Smooth muscle cell (in vitro differentiated cells): ENCODE data around the gene TNS1. TPM values are rescaled to one million over a fixed set of nuclear protein-coding genes. Genes with fewer than 3 reads are reported as not detected.
"Not testable (repeated sequence)": the region's sequence is repeated elsewhere in the genome, so short reads cannot be mapped to it uniquely, and the experiment has no call there.

Experiments used
- DNase-seq: peaks from one replicate; lab custom pipeline; 2025; ENCODE audit not compliant: unreplicated experiment; lab: John Stamatoyannopoulos, UW
- H2AFZ ChIP-seq: fragments of 200-600 bp; sonication (generic); 2 replicates; pipeline ENCODE4 v1.6.0; 2016; ENCODE audit warnings: antibody characterized with exemption, low read depth, mild to moderate bottlenecking
- H3F3A ChIP-seq: fragments of 200-600 bp; sonication (generic); 2 replicates; pipeline ENCODE4 v1.6.0; 2017; ENCODE audit warnings: antibody characterized with exemption, low read depth
- H3K27ac ChIP-seq: fragments of 200-600 bp; sonication (generic); 2 replicates; pipeline ENCODE4 v1.5.1; 2016; ENCODE audit warnings: low read depth, mild to moderate bottlenecking
- H3K27me3 ChIP-seq: fragments of 200-600 bp; sonication (generic); 2 replicates; pipeline ENCODE4 v1.6.1; 2016; ENCODE audit warnings: low read depth, mild to moderate bottlenecking
- H3K36me3 ChIP-seq: fragments of 200-600 bp; sonication (generic); 2 replicates; pipeline ENCODE4 v1.5.1; 2016; ENCODE audit warnings: low read depth
- H3K4me1 ChIP-seq: fragments of 200-600 bp; sonication (generic); 2 replicates; pipeline ENCODE4 v1.5.1; 2016; ENCODE audit warnings: low read depth
- H3K4me2 ChIP-seq: fragments of 200-600 bp; sonication (generic); 2 replicates; pipeline ENCODE4 v1.6.0; 2016; ENCODE audit warnings: mild to moderate bottlenecking
- H3K4me3 ChIP-seq: fragments of 200-600 bp; sonication (generic); 2 replicates; pipeline ENCODE4 v1.5.1; 2016; ENCODE audit warnings: mild to moderate bottlenecking
- H3K79me2 ChIP-seq: fragments of 200-600 bp; sonication (generic); 2 replicates; pipeline ENCODE4 v1.6.0; 2016; ENCODE audit warnings: low read depth, mild to moderate bottlenecking
- H3K9ac ChIP-seq: fragments of 200-600 bp; sonication (generic); 2 replicates; pipeline ENCODE4 v1.6.0; 2016; ENCODE audit warnings: low read depth
- H3K9me3 ChIP-seq: fragments of 200-600 bp; sonication (generic); replicated peaks from 2 replicates; pipeline ENCODE4 v1.5.1; 2016; ENCODE audit warnings: low read depth
- H4K20me1 ChIP-seq: fragments of 200-600 bp; sonication (generic); 2 replicates; pipeline ENCODE4 v1.6.0; 2016; ENCODE audit warnings: low read depth
- CTCF ChIP-seq: fragments of 200-600 bp; sonication (generic); IDR thresholded peaks from 2 replicates; pipeline ENCODE4 v1.5.1; 2017; ENCODE audit warnings: borderline replicate concordance, mild to moderate bottlenecking, antibody characterized with exemption; ENCODE audit not compliant: insufficient read depth, poor library complexity, severe bottlenecking
- WGBS: methylation state at CpG from one replicate; pipeline ENCODE4 v1.1.7; 2016; ENCODE audit warnings: low lambda C conversion rate; 5-methylcytosine and 5-hydroxymethylcytosine counted together
- polyA plus RNA-seq: library from polyadenylated mRNA; unstranded; fragments of >200 nt; fragmentation: Nextera tagmentation; extraction: Ambion mirVana; gene quantifications from 2 replicates; pipeline ENCODE4 v1.2.1, GENCODE V29; 2016
- total RNA-seq: library from RNA; depleted of rRNA; stranded (reverse); fragments of >200 nt; gene quantifications from 2 replicates; pipeline ENCODE4 v1.2.3, GENCODE V29; 2014

Gene TNS1
- total and polyA plus RNA-seq, 2 experiments from 2014 or later, result 52.3 to 61.5 TPM

- Histone ChIP-seq H3K4me3 (no peak overlapping the region), H3F3A (peaks cover 6% of the 10 kb centered on the region), H3K9ac (no peak overlapping the region), H3K79me2 (no peaks in the 10 kb centered on the region), H3K4me1 (no peaks in the 10 kb centered on the region), H3K27me3 (no peaks in the 10 kb centered on the region), H2AFZ (no peak overlapping the region), H4K20me1 (peaks cover 93% of the 10 kb centered on the region), H3K9me3 (no peaks in the 10 kb centered on the region), H3K27ac (no peak overlapping the region), H3K4me2 (no peak overlapping the region), H3K36me3 (peaks cover 8% of the 10 kb centered on the region)
- no peak for DNase-seq
- WGBS, result 71% methylated on average over 7 of the region's 7 CpGs
- TF ChIP-seq CTCF, result no peak
These were observed 192.5 kb downstream of the TNS1 start for GRCh38 chr2:217810260-217810659.

GRCh38 chr2:217809736-217810135, 193.1 kb downstream of the TNS1 start:
- Histone ChIP-seq H3K4me1 (no peaks in the 10 kb centered on the region), H2AFZ (no peak overlapping the region), H3F3A (peaks cover 6% of the 10 kb centered on the region), H3K9me3 (no peaks in the 10 kb centered on the region), H3K79me2 (no peaks in the 10 kb centered on the region), H4K20me1 (peaks cover 92% of the 10 kb centered on the region), H3K9ac (no peak overlapping the region), H3K4me3 (no peak overlapping the region), H3K27me3 (no peaks in the 10 kb centered on the region), H3K4me2 (no peak overlapping the region), H3K36me3 (peaks cover 8% of the 10 kb centered on the region), H3K27ac (no peak overlapping the region)
- no peak for DNase-seq
- 80% methylated on average over 7 of the region's 7 CpGs for WGBS
- TF ChIP-seq CTCF, result no peak

- H3K27me3 ChIP-seq, H3F3A ChIP-seq, H2AFZ ChIP-seq, H3K4me3 ChIP-seq, H3K9ac ChIP-seq, H3K4me2 ChIP-seq, H3K27ac ChIP-seq, H3K36me3 ChIP-seq, H3K4me1 ChIP-seq, DNase-seq, H3K79me2 ChIP-seq, H3K9me3 ChIP-seq: not testable (repeated sequence)
- WGBS, result 59% methylated on average over 3 of the region's 3 CpGs
- peaks cover 92% of the 10 kb centered on the region for H4K20me1 ChIP-seq
These were observed 193.8 kb downstream of the TNS1 start for GRCh38 chr2:217808967-217809366.

- no peaks in the 10 kb centered on the region for H3K4me1 ChIP-seq
- H3K9me3 ChIP-seq, result no peaks in the 10 kb centered on the region
- peaks cover 8% of the 10 kb centered on the region for H3K36me3 ChIP-seq
- no peaks in the 10 kb centered on the region for H3K27me3 ChIP-seq
- H3K79me2 ChIP-seq, result no peaks in the 10 kb centered on the region
- no peak overlapping the region for H3K4me3 ChIP-seq
- DNase-seq, result no peak
- H3K27ac ChIP-seq, result no peak overlapping the region
- no peak overlapping the region for H3K9ac ChIP-seq
- peaks cover 6% of the 10 kb centered on the region for H3F3A ChIP-seq
- TF ChIP-seq CTCF, result no peak
- no peak overlapping the region for H2AFZ ChIP-seq
- WGBS, result 85% methylated on average over 3 of the region's 3 CpGs
- no peak overlapping the region for H3K4me2 ChIP-seq
- H4K20me1 ChIP-seq, result peaks cover 92% of the 10 kb centered on the region
These were observed 194.5 kb downstream of the TNS1 start for GRCh38 chr2:217808326-217808725.
